GM23338 (cell line): ENCODE results near the gene GRIA4. TPM values are rescaled to one million over a fixed set of nuclear protein-coding genes. Genes with fewer than 3 reads are reported as not detected.

Experiments
- ATAC-seq: fragments of 200-7000 bp; cut with Tn5 transposase; 3 replicates; pipeline ENCODE4 v1.9.1; 2020
- DNase-seq: peaks from one replicate; pipeline ENCODE4 v3.0.0-alpha.2; 2015; ENCODE audit warnings: low spot score
- H2AFZ ChIP-seq: fragments of 200-600 bp; sonication (generic); 2 replicates; pipeline ENCODE4 v1.8.0; 2016; ENCODE audit warnings: antibody characterized with exemption, mild to moderate bottlenecking, moderate library complexity
- H3F3A ChIP-seq: fragments of 200-600 bp; sonication (generic); replicated peaks from 2 replicates; pipeline ENCODE4 v1.8.0; 2017; ENCODE audit warnings: antibody characterized with exemption, mixed run types, low read depth
- H3K27ac ChIP-seq: fragments of 200-600 bp; sonication (generic); 2 replicates; pipeline ENCODE4 v1.6.1; 2016; ENCODE audit warnings: low read depth
- H3K27me3 ChIP-seq: fragments of 200-600 bp; sonication (generic); 2 replicates; pipeline ENCODE4 v1.8.0; 2016; ENCODE audit warnings: mild to moderate bottlenecking, mixed run types, moderate library complexity; ENCODE audit not compliant: insufficient read depth
- H3K36me3 ChIP-seq: fragments of 200-600 bp; sonication (generic); 2 replicates; pipeline ENCODE4 v1.8.0; 2016; ENCODE audit warnings: mild to moderate bottlenecking; ENCODE audit not compliant: insufficient read depth
- H3K4me1 ChIP-seq: fragments of 200-600 bp; sonication (generic); 2 replicates; pipeline ENCODE4 v1.8.0; 2016; ENCODE audit warnings: mild to moderate bottlenecking, moderate library complexity; ENCODE audit not compliant: insufficient read depth
- H3K4me2 ChIP-seq: fragments of 200-600 bp; sonication (generic); 2 replicates; pipeline ENCODE4 v1.7.1; 2017; ENCODE audit warnings: mixed run types
- H3K4me3 ChIP-seq: fragments of 200-600 bp; sonication (generic); 2 replicates; pipeline ENCODE4 v1.6.1; 2016; ENCODE audit warnings: mixed run types
- H3K79me2 ChIP-seq: fragments of 200-600 bp; sonication (generic); replicated peaks from 2 replicates; pipeline ENCODE4 v1.8.0; 2017; ENCODE audit warnings: mild to moderate bottlenecking; ENCODE audit not compliant: insufficient read depth
- H3K9me2 ChIP-seq: fragments of 200-600 bp; sonication (generic); 2 replicates; pipeline ENCODE4 v1.8.0; 2017; ENCODE audit not compliant: insufficient read depth
- H4K20me1 ChIP-seq: fragments of 200-600 bp; sonication (generic); replicated peaks from 2 replicates; pipeline ENCODE4 v1.8.0; 2017; ENCODE audit warnings: mild to moderate bottlenecking; ENCODE audit not compliant: insufficient read depth
- H3K27ac Mint-ChIP-seq: 2 replicates; pipeline ENCODE4 v1.8.0; 2020; ENCODE audit warnings: inconsistent platforms, mild to moderate bottlenecking, moderate library complexity, mixed read lengths
- H3K27me3 Mint-ChIP-seq: 3 replicates; pipeline ENCODE4 v1.8.0; 2022; ENCODE audit warnings: low read depth, mild to moderate bottlenecking, moderate library complexity, mixed read lengths, inconsistent platforms; ENCODE audit not compliant: insufficient read depth, poor library complexity
- H3K36me3 Mint-ChIP-seq: 3 replicates; pipeline ENCODE4 v1.8.0; 2021; ENCODE audit warnings: low read depth, mild to moderate bottlenecking, inconsistent platforms, moderate library complexity, mixed read lengths
- H3K4me1 Mint-ChIP-seq: 3 replicates; pipeline ENCODE4 v1.8.0; 2020; ENCODE audit warnings: mild to moderate bottlenecking, inconsistent platforms, mixed read lengths
- H3K4me3 Mint-ChIP-seq: 3 replicates; pipeline ENCODE4 v1.8.0; 2021; ENCODE audit warnings: moderate library complexity, mild to moderate bottlenecking, inconsistent platforms, mixed read lengths
- H3K9me3 Mint-ChIP-seq: 3 replicates; pipeline ENCODE4 v1.8.0; 2020; ENCODE audit warnings: moderate library complexity, mild to moderate bottlenecking, inconsistent platforms, mixed read lengths
- CREB1 ChIP-seq: fragments of 250-450 bp; sonication (Bioruptor Pico); IDR thresholded peaks from 2 replicates; pipeline ENCODE4 v1.5.0; 2020; ENCODE audit warnings: low read depth, mild to moderate bottlenecking, moderate library complexity
- ETS1 ChIP-seq: IDR thresholded peaks from 2 replicates; pipeline ENCODE4 v1.6.1; 2016; ENCODE audit warnings: antibody characterized with exemption
- EZH2 ChIP-seq: fragments of 200-600 bp; sonication (generic); IDR thresholded peaks from one replicate; pipeline ENCODE4 v1.8.0; 2017; ENCODE audit warnings: antibody characterized with exemption, mild to moderate bottlenecking, low read depth; ENCODE audit not compliant: unreplicated experiment
- NANOG ChIP-seq: IDR thresholded peaks from 2 replicates; pipeline ENCODE4 v1.6.1; 2016; ENCODE audit warnings: antibody characterized with exemption, borderline replicate concordance
- POLR2AphosphoS5 ChIP-seq: IDR thresholded peaks from 2 replicates; pipeline ENCODE4 v1.6.1; 2016; ENCODE audit warnings: antibody characterized with exemption, low read depth
- REST ChIP-seq: IDR thresholded peaks from one replicate; pipeline ENCODE4 v1.6.1; 2018; ENCODE audit warnings: antibody characterized with exemption; ENCODE audit not compliant: unreplicated experiment
- STAT1 ChIP-seq: IDR thresholded peaks from one replicate; pipeline ENCODE4 v1.6.1; 2016; ENCODE audit warnings: antibody characterized with exemption; ENCODE audit not compliant: unreplicated experiment
- ZNF114 ChIP-seq: fragments of 250-450 bp; sonication (Bioruptor Pico); IDR thresholded peaks from 2 replicates; pipeline ENCODE4 v1.5.0; 2020; ENCODE audit warnings: mild to moderate bottlenecking, moderate library complexity
- ZNF331 ChIP-seq: fragments of 250-450 bp; sonication (Bioruptor Pico); IDR thresholded peaks from 2 replicates; pipeline ENCODE4 v1.5.0; 2020; ENCODE audit warnings: low read depth, mild to moderate bottlenecking, moderate library complexity
- ZNF462 ChIP-seq: fragments of 250-450 bp; sonication (Bioruptor Pico); IDR thresholded peaks from 2 replicates; pipeline ENCODE4 v1.5.0; 2020; ENCODE audit warnings: mild to moderate bottlenecking, moderate library complexity
- polyA plus RNA-seq: library from polyadenylated mRNA; unstranded; fragments of >200 nt; fragmentation: Nextera tagmentation; extraction: Ambion mirVana; gene quantifications from 2 replicates; pipeline ENCODE4 v1.2.1, GENCODE V29; 2016
- total RNA-seq: library from RNA; depleted of rRNA; stranded (reverse); fragments of >200 nt; shearing (Covaris generic); gene quantifications from 2 replicates; pipeline ENCODE4 v1.2.3, GENCODE V29; 2014

GRIA4 gene
- total and polyA plus RNA-seq, 2 experiments from 2014 or later, result 17.8 to 71.1 TPM

GRCh38 chr11:105754716-105755115 lies 144.8 kb downstream of the GRIA4 start (continued):
- no peak for TF ChIP-seq ZNF462 (CRISPR knock-in tag)
- TF ChIP-seq STAT1, result no peak
- TF ChIP-seq ZNF114, result no peak
- TF ChIP-seq CREB1, result no peak
- TF ChIP-seq REST, result no peak

DNA sequence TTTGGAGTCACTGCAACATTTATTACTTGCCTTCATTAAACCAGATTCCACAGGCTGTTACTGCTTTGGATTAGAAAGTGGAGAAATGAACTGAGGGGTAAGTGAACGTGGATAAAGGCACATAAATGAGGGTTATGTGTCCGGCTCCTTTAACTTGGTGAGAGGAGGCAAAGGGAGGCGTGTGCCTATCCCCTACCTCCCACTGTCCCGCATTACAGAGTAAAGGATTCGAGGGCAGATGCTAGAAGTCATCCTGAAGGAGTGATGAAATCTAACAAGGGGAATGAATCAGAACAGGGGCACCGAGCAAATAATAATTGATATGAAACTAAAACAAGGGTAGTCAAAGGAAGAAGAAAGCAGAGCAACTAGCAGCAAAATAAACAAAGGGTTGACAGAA lies 147.2 kb downstream of the GRIA4 start:
- no peaks in the 10 kb centered on the region for H3K36me3 ChIP-seq
- H3K27ac ChIP-seq, result peak overlapping the region; percentile 15; the same call in 1 of the 2 replicates
- H3K27ac Mint-ChIP-seq, result peak overlapping the region; percentile 5; the same call in 1 of the 2 replicates
- no peaks in the 10 kb centered on the region for H4K20me1 ChIP-seq
- H3K9me2 ChIP-seq, result no peaks in the 10 kb centered on the region
- H3F3A ChIP-seq, result no peaks in the 10 kb centered on the region
- H3K4me3 ChIP-seq, result no peak overlapping the region
- no peak overlapping the region for H3K4me3 Mint-ChIP-seq
- H3K79me2 ChIP-seq, result no peaks in the 10 kb centered on the region
- peak; percentile 52 for ATAC-seq
- H3K4me1 Mint-ChIP-seq, result peaks cover 18% of the 10 kb centered on the region
- DNase-seq, result no peak
- H3K36me3 Mint-ChIP-seq, result peaks cover 7% of the 10 kb centered on the region; the same call in 1 of the 3 replicates
- H3K27me3 Mint-ChIP-seq, result peaks cover 1% of the 10 kb centered on the region
- H3K4me2 ChIP-seq, result peak overlapping the region; percentile 53
- no peaks in the 10 kb centered on the region for H3K9me3 Mint-ChIP-seq
- no peak overlapping the region for H2AFZ ChIP-seq
- H3K27me3 ChIP-seq, result no peaks in the 10 kb centered on the region
- peaks cover 13% of the 10 kb centered on the region for H3K4me1 ChIP-seq
- TF ChIP-seq ZNF114, result no peak
- no peak for TF ChIP-seq NANOG
- TF ChIP-seq REST, result no peak
- no peak for TF ChIP-seq POLR2AphosphoS5
- TF ChIP-seq EZH2, result no peak
- no peak for TF ChIP-seq ETS1
- no peak for TF ChIP-seq ZNF331 (CRISPR knock-in tag)
